BLaER1 treated with 17β-estradiol and CSF1 and Interleukin-3, amounts not matched to agents 10 nM and 100 nM (cell line): Measurements from ENCODE around the gene CFAP20DC.

ENCODE experiments used
- H3K27ac ChIP-seq, 11 experiments: shearing (Covaris generic); formaldehyde crosslinking; 2 replicates each; pipeline ENCODE4 v1.8.1; 2022
- H3K27me3 ChIP-seq, 11 experiments: shearing (Covaris generic); formaldehyde crosslinking; 2 replicates each; pipeline ENCODE4 v1.8.1; 2022
- H3K36me3 ChIP-seq, 11 experiments: shearing (Covaris generic); formaldehyde crosslinking; 2 replicates each; pipeline ENCODE4 v1.8.1; 2022
- H3K4me1 ChIP-seq, 10 experiments: shearing (Covaris generic); formaldehyde crosslinking; 2 replicates each; pipeline ENCODE4 v1.8.1; 2022
- H3K4me2 ChIP-seq, 11 experiments: shearing (Covaris generic); formaldehyde crosslinking; 2 replicates each; pipeline ENCODE4 v1.8.1; 2022
- H3K4me3 ChIP-seq, 10 experiments: shearing (Covaris generic); formaldehyde crosslinking; 2 replicates each; pipeline ENCODE4 v1.8.1; 2022
- H3K9ac ChIP-seq, 11 experiments: shearing (Covaris generic); formaldehyde crosslinking; 2 replicates each; pipeline ENCODE4 v1.8.1; 2022
- H3K9me3 ChIP-seq, 11 experiments: shearing (Covaris generic); formaldehyde crosslinking; replicated peaks in 1 of 11; 2 replicates each; pipeline ENCODE4 v1.8.1; 2022
- H4K20me1 ChIP-seq, 11 experiments: shearing (Covaris generic); formaldehyde crosslinking; 2 replicates each; pipeline ENCODE4 v1.8.1; 2022
- Cebpa-rat ChIP-seq, 11 experiments: shearing (Covaris generic); IDR thresholded peaks; 2 replicates each; pipeline ENCODE4 v1.8.1; 2022

The CFAP20DC gene

GRCh38 chr3:58804914-58805313, 244.9 kb downstream of the CFAP20DC start:
- no peak overlapping the region for H3K4me3 ChIP-seq
- no peaks in the 10 kb centered on the region for H4K20me1 ChIP-seq
- no peak overlapping the region for H3K27ac ChIP-seq
- no peak overlapping the region for H3K4me2 ChIP-seq
- H3K4me1 ChIP-seq, result no peaks in the 10 kb centered on the region
- H3K36me3 ChIP-seq, result peaks cover 0 to 44% (median 19%) of the 10 kb centered on the region in 11 experiments; a peak in 11 of 22 replicates
- peaks cover 5 to 32% (median 13%) of the 10 kb centered on the region in 11 experiments; a peak in 15 of 22 replicates for H3K9me3 ChIP-seq
- no peaks in the 10 kb centered on the region for H3K27me3 ChIP-seq
- no peak overlapping the region for H3K9ac ChIP-seq
- TF ChIP-seq Cebpa-rat (IDR thresholded peaks at IDR 0.05), result no peak

GRCh38 chr3:58801541-58801940, 248.3 kb downstream of the CFAP20DC start:
- no peak for TF ChIP-seq Cebpa-rat (IDR thresholded peaks at IDR 0.05)
- H3K27ac ChIP-seq, result no peak overlapping the region
- peaks cover 0 to 14% (median 5%) of the 10 kb centered on the region in 11 experiments; a peak in 12 of 22 replicates for H3K9me3 ChIP-seq
- no peaks in the 10 kb centered on the region for H3K4me1 ChIP-seq
- no peaks in the 10 kb centered on the region for H4K20me1 ChIP-seq
- H3K4me2 ChIP-seq, result no peak overlapping the region
- H3K36me3 ChIP-seq, result peaks cover 0 to 67% (median 19%) of the 10 kb centered on the region in 11 experiments; a peak in 11 of 22 replicates
- H3K27me3 ChIP-seq, result no peaks in the 10 kb centered on the region
- H3K9ac ChIP-seq, result no peak overlapping the region
- no peak overlapping the region for H3K4me3 ChIP-seq

- H3K4me3 ChIP-seq, result no peak overlapping the region
- H3K9me3 ChIP-seq, result peaks cover 0 to 9% (median 2%) of the 10 kb centered on the region in 11 experiments; a peak in 8 of 22 replicates
- H3K27ac ChIP-seq, result no peak overlapping the region
- H3K4me1 ChIP-seq, result no peaks in the 10 kb centered on the region
- H3K36me3 ChIP-seq, result peaks cover 0 to 66% (median 21%) of the 10 kb centered on the region in 11 experiments; a peak in 12 of 22 replicates
- TF ChIP-seq Cebpa-rat (IDR thresholded peaks at IDR 0.05), result no peak
- no peak overlapping the region for H3K4me2 ChIP-seq
- no peaks in the 10 kb centered on the region for H3K27me3 ChIP-seq
- no peaks in the 10 kb centered on the region for H4K20me1 ChIP-seq
- H3K9ac ChIP-seq, result no peak overlapping the region
These were observed 248.9 kb downstream of the CFAP20DC start for GRCh38 chr3:58800940-58801339.

- no peak overlapping the region for H3K4me3 ChIP-seq
- H3K27ac ChIP-seq, result no peak overlapping the region
- no peaks in the 10 kb centered on the region for H4K20me1 ChIP-seq
These were observed 249.8 kb downstream of the CFAP20DC start for GRCh38 chr3:58800032-58800431.

GRCh38 chr3:58799271-58799670, 250.6 kb downstream of the CFAP20DC start:
- H3K4me3 ChIP-seq, result no peak overlapping the region
- H3K27me3 ChIP-seq, result no peaks in the 10 kb centered on the region
- no peaks in the 10 kb centered on the region for H4K20me1 ChIP-seq
- no peaks in the 10 kb centered on the region for H3K4me1 ChIP-seq
- no peak overlapping the region for H3K27ac ChIP-seq
- no peak overlapping the region for H3K4me2 ChIP-seq
- H3K9ac ChIP-seq, result no peak overlapping the region
- no peak for TF ChIP-seq Cebpa-rat (IDR thresholded peaks at IDR 0.05)
- peaks cover 0 to 70% (median 16%) of the 10 kb centered on the region in 11 experiments; a peak in 9 of 22 replicates for H3K36me3 ChIP-seq
- peaks cover 0 to 8% (median 0%) of the 10 kb centered on the region in 11 experiments; a peak in 2 of 22 replicates for H3K9me3 ChIP-seq

More at GRCh38 chr3:58800032-58800431, 249.8 kb downstream of the CFAP20DC start:
- Histone ChIP-seq H3K4me2 (no peak overlapping the region), H3K4me1 (no peaks in the 10 kb centered on the region), H3K9me3 (peaks cover 0 to 8% (median 0%) of the 10 kb centered on the region in 11 experiments; a peak in 4 of 22 replicates), H3K36me3 (peaks cover 0 to 70% (median 19%) of the 10 kb centered on the region in 11 experiments; a peak in 11 of 22 replicates), H3K27me3 (no peaks in the 10 kb centered on the region), H3K9ac (no peak overlapping the region)
- TF ChIP-seq Cebpa-rat (IDR thresholded peaks at IDR 0.05), result no peak

DNA sequence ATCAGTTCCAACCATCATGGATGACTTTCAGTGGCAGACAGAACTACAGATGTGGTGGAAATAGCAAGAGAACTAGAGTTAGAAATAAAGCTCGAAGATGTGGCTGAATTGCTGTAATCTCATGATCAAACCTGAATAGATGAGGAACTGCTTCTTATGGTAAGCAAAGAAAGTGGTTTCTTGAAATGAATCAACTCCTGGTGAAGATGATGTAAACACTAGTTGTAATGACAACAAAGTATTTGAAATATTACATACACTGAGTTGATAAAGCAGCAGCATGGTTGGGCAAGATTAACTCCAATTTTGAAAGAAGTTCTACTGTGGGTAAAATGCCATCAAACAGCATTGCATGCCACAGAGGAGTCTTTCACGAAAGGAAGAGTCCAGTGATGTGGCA, 251.5 kb downstream of the CFAP20DC start:
- Histone ChIP-seq H3K4me2 (no peak overlapping the region), H3K9me3 (peaks cover 0 to 8% (median 0%) of the 10 kb centered on the region in 11 experiments; a peak in 2 of 22 replicates), H3K27me3 (no peaks in the 10 kb centered on the region), H3K9ac (no peak overlapping the region), H3K27ac (no peak overlapping the region), H4K20me1 (no peaks in the 10 kb centered on the region), H3K4me3 (no peak overlapping the region), H3K36me3 (peaks cover 0 to 75% (median 16%) of the 10 kb centered on the region in 11 experiments; a peak in 9 of 22 replicates), H3K4me1 (no peaks in the 10 kb centered on the region)
- TF ChIP-seq Cebpa-rat (IDR thresholded peaks at IDR 0.05), result no peak

- no peak for TF ChIP-seq Cebpa-rat (IDR thresholded peaks at IDR 0.05)
- Histone ChIP-seq H3K27me3 (no peaks in the 10 kb centered on the region), H3K36me3 (peaks cover 0 to 70% (median 13%) of the 10 kb centered on the region in 11 experiments; a peak in 10 of 22 replicates)
These were observed 255.1 kb downstream of the CFAP20DC start for GRCh38 chr3:58794750-58795149.

GRCh38 chr3:58793938-58794337, 255.9 kb downstream of the CFAP20DC start:
- TF ChIP-seq Cebpa-rat (IDR thresholded peaks at IDR 0.05), result no peak
- Histone ChIP-seq H3K9me3 (peaks cover 0 to 8% (median 0%) of the 10 kb centered on the region in 11 experiments; a peak in 2 of 22 replicates), H4K20me1 (no peaks in the 10 kb centered on the region), H3K9ac (no peak overlapping the region), H3K4me1 (no peaks in the 10 kb centered on the region), H3K4me2 (no peak overlapping the region), H3K27me3 (no peaks in the 10 kb centered on the region), H3K4me3 (no peak overlapping the region), H3K36me3 (peaks cover 0 to 68% (median 13%) of the 10 kb centered on the region in 11 experiments; a peak in 10 of 22 replicates), H3K27ac (no peak overlapping the region)

More at GRCh38 chr3:58794750-58795149, 255.1 kb downstream of the CFAP20DC start:
- Histone ChIP-seq H3K4me3 (no peak overlapping the region), H3K9me3 (peaks cover 0 to 8% (median 0%) of the 10 kb centered on the region in 11 experiments; a peak in 2 of 22 replicates), H3K4me1 (no peaks in the 10 kb centered on the region), H3K4me2 (no peak overlapping the region), H3K9ac (no peak overlapping the region), H3K27ac (no peak overlapping the region), H4K20me1 (no peaks in the 10 kb centered on the region)

- Histone ChIP-seq H3K27me3 (no peaks in the 10 kb centered on the region), H3K9me3 (peaks cover 0 to 14% (median 0%) of the 10 kb centered on the region in 11 experiments; a peak in 2 of 22 replicates), H3K36me3 (peaks cover 0 to 67% (median 13%) of the 10 kb centered on the region in 11 experiments; a peak in 10 of 22 replicates), H3K9ac (no peak overlapping the region), H3K4me1 (no peaks in the 10 kb centered on the region), H3K27ac (no peak overlapping the region), H3K4me3 (no peak overlapping the region), H3K4me2 (no peak overlapping the region), H4K20me1 (no peaks in the 10 kb centered on the region)
- TF ChIP-seq Cebpa-rat (IDR thresholded peaks at IDR 0.05), result no peak
These were observed 256.8 kb downstream of the CFAP20DC start for GRCh38 chr3:58792921-58793451.
